Subcutaneous adipose tissue (tissue), 4 donors: Measurements from ENCODE around the gene CCL26. TPM values are rescaled to one million over a fixed set of nuclear protein-coding genes. Genes with fewer than 3 reads are reported as not detected.

Experiments used
- CTCF ChIP-seq: fragments of 450-650 bp; IDR thresholded peaks from one replicate; pipeline ENCODE4 v1.5.1; 2016; ENCODE audit warnings: low read depth, mild to moderate bottlenecking, control low read depth, antibody characterized with exemption, moderate library complexity
- total RNA-seq, 4 donors: library from RNA; depleted of rRNA; stranded (reverse); fragments of >200 nt; gene quantifications; one replicate each; pipeline ENCODE4 v1.1.0, GENCODE V29; 2016

The CCL26 gene
- total RNA-seq, 4 donors from 2014 or later, result 1.5 TPM; not detected in 3

- TF ChIP-seq CTCF, result no peak
Measured at GRCh38 chr7:75725306-75725705, 46.7 kb downstream of the CCL26 start.

- no peak for TF ChIP-seq CTCF
Measured at GRCh38 chr7:75723444-75723843, 48.6 kb downstream of the CCL26 start.

GRCh38 chr7:75722373-75722772 is 49.6 kb downstream of the CCL26 start:
- TF ChIP-seq CTCF, result no peak

- no peak for TF ChIP-seq CTCF
Measured at GRCh38 chr7:75721426-75721825, 50.6 kb downstream of the CCL26 start.

- no peak for TF ChIP-seq CTCF
Measured at GRCh38 chr7:75719626-75720025, 52.4 kb downstream of the CCL26 start.

Other genes starting within 250 kb of the CCL26 start
- gene HIP1, start 33.3 kb downstream of the CCL26 start, total RNA-seq, result 10 to 100 TPM; 12.6 to 43.3 (median 31.1) TPM
- 1 to 10 TPM in 2 of 4 donors, not detected in 2; 2.2 to 9.3 TPM for gene CCL24, start 41.6 kb upstream of the CCL26 start, total RNA-seq
- 10 to 100 TPM; 20.5 to 36.7 (median 26.2) TPM for gene RHBDD2, start 106.8 kb upstream of the CCL26 start, total RNA-seq
- gene POR, start 142.9 kb upstream of the CCL26 start, total RNA-seq, result 100 to 1,000 TPM in 1 of 4 donors, 10 to 100 TPM in 3; 72.2 to 107 (median 79.5) TPM
- 100 to 1,000 TPM in 1 of 4 donors, 10 to 100 TPM in 3; 55.2 to 113 (median 79.0) TPM for gene TMEM120A, start 222.4 kb upstream of the CCL26 start, total RNA-seq